Measurements from ENCODE around the gene PPTC7.
"Not testable (repeated sequence)": the region's sequence is repeated elsewhere in the genome, so short reads cannot be mapped to it uniquely, and the experiment has no call there.

PPTC7 gene

DNA sequence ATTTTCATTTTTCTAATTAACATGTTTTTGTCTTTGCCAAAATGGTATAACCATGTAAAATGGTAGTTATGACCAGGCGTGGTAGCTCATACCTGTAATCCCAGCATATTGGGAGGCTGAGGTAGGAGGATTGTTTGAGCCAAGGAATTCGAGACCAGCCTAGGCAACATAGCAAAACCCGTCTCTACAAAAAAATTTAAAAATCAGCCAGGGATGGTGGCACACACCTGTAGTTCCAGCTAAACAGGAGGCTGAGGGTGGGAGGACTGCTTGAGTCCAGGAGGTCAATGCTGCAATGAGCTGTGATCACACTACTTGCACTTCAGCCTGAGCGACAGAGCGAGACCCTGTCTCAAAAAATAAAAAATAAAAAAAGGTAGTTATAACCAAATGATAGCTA lies 23.1 kb downstream of the PPTC7 start:
- no peak for DNase-seq

DNA sequence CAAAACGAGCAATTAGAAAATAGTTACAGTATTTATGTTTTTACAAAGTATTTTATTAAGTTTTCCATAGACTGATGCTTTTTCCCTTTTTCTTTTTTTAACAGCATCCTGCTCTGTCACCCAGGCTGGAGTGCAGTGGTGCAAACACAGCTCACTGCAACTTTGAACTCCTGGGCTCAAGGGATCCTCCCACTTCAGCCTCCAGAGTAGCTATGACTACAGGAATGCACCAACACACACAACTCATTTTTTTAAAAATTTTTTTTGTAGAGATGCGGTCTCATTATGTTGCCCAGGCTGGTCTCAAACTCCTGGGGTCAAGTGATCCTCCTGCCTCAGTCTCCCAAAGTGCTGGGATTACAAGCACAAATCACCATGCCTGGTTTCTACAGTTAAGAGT lies 24.2 kb downstream of the PPTC7 start:
- DNase-seq, result not testable (repeated sequence)

DNA sequence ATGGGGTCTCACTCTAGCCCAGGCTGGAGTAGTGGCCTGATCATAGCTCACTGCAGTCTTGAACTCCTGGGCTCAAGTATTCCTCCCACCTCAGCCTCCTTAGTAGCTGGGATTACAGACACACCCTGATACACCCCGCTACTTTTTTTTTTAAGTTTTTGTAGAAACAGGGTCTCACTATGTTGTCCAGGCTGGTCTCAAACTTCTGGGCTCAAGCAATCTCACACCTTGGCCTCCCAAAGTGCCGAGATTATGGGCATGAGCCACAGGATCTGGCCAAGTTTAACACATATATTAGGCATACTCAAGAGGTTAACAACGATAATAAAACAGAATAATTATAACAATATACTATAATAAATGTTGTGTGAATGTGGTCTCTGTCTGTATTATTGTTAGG lies 25.8 kb downstream of the PPTC7 start:
- DNase-seq, result no peak

DNA sequence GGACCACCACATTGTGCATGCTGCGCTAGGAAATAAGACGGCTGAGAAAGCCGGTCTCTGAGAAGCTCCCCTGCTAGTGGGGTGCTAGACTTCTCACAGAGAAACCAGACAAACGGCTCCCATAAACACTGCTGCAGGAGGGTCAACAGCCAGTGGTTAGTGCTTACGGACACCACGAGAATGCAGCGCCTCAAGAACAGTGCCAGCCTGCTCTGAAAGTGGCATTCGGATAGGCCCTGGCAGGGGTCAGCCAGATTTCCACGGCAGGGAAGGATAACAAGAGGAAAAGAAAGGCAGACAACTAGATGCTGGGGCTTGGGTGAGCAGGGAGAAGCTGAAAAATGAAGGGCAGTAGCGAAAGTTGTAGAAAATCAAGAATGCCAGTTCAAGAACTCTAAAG lies 26.4 kb downstream of the PPTC7 start:
- DNase-seq, result no peak

DNA sequence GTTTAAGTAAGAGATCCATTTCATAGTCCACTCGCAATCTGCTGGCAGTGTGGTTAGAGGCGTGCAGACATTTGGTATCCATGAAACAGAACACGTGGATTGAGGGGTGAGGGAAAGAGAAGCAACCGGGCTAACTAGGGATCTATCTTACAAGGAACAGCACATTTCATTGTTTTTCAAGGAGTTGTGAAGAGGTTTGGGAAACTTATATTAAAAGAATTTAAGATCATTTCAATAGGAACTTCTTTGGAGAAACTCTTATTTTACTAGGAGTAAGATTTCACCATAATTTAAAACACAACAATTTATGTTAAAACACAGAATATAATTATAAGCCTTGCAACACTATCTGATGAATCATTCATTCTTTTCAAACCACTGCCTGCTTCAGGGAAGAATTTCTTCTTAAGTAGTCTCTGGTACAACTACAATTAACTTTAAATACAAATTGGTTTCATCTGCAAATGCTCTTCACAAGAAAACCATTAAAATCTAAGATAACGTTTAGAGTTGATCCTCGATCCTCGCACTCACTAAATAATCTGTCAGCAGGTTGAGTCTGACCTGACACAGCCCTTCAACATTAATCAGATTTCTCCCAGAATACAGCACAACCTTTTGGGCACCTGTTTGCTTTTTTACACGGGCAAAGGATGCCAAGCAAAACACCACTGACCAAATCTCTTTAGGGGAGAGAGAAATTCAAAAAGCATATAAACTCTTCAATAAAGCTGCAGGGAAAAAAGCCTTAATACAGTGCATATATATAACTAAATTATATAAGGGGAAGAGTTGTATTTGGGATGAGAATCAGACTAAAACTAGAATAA lies 27.3 kb downstream of the PPTC7 start:
- DNase-seq, result no peak

DNA sequence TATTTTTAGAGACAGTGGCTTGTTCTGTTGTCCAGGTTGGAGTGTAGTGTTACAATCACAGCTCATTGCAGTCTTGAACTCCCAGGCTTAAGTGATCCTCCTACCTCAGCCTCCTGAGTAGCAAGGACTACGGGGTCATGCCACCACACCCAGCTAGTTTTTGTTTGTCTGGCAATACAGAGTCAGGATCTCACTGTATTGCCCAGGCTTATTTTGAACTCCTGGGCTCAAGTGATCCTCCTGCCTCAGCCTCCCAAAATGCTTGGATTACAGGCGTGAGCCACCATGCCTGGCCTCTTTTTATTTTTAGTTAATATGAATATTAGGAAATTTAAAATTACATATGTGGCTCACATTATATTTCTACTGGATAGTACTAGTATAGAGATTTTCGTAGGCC lies 28.9 kb downstream of the PPTC7 start:
- DNase-seq, result no peak

DNA sequence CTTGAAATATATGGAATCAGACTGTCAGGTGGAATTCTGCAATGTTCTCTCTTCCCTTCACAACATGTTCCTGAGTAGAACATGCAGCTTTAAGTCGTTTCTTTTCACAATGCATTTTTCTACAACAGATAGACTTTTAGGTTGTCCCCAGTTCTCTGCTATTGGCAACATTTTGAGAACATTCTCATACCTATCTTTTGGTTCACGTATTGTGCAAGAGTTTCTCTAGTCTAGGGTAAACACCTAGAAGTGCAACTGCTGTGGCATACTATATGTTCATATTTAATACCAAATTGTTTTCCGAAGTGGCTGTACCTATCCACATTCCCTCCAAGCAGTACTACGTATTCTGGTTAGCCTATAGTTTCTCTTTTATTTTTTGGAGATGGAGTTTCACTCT lies 32.1 kb downstream of the PPTC7 start:
- no peak for DNase-seq

DNA sequence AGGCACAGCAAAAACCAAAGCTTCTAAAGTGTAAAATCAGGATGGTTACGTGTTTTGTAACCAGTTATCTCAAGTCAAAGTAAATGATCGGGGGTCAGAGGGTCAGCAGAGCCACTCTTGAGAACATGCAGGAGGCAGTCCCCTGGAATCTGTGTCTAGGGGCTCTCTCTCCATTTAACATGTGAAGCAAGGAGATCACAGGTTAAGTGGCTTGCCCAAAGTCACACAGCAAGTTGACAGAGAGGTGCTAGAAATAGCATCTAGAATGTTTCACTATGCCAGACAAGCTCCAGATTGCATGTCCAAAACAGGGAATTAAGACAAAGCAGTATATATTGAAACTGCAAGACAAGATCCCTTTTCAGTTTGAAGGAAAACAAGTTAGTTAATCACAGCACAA lies 33.4 kb downstream of the PPTC7 start:
- DNase-seq, result no peak

DNA sequence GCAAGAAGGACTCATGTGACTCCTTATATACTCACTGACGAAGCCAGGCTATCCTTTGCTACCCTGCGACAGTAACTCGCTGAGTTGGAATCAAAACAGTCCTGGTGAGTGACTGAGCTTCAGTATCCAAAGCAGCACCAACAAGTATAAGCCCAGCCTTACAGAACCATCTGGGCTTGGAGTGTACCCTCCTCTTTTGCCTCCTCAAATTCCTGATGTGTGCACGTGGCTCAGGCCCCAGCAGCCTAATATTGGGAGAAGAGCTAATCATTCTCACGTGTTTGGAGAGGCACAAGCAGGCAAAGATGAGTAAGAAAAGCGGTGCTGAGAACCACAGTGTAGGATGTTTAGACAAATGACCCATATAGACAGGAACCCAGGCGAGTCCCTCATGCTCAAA lies 34.4 kb downstream of the PPTC7 start:
- DNase-seq, result no peak

DNA sequence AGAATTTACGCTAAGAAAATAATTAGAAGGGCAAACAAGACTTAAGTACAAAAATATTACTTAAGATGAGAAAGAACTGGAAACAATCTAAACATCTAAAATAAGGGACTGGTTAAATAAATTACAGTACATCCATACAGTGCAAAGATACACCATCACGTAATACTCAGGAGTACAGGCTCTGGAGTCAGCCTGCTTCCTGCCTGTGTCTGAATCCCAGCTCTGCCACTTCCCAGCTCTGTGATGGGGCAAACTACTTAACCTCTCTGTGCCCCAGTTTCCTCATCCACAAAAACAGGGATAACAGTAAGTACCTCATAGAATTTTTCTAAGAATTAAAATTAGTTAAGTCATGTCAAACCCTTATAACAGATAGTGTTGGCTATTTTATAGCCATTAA lies 36.0 kb downstream of the PPTC7 start:
- DNase-seq, result no peak

DNA sequence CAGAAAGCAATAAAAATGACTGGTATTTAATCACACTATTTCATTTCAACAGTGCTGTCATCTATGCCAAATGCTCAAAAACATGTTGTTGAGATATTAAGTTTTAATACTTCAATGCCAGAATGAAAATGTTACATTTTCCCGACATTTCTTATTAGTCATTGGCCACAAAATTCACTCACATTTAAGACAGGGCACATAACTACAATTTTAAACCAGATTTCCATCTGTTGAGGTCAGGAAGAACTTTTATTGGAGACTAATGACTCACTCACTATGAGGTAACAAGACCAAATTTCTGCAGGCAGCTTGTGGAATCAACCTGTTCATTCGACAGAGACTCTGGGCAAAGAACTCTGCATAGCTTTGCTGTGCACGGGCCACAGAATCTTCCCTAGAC lies 36.8 kb downstream of the PPTC7 start:
- DNase-seq, result no peak

DNA sequence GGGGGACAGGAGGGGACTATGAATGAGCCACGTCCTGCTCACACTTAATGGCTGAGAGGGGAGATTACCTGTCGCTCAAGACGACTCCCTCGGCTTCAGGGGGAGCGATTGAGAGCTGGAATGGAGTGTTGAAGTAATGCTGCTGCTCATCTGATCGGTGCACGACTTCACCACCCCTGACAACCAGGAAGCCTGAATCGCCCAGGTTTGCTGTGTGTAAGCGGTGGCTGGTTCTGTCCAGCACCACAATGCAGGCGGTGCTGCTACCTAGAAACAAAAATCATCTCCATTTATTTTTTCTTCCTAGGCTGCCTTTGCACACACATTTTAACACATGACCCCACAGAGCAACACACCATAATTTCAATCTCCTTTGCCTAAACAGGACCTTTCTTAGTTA lies 37.3 kb downstream of the PPTC7 start:
- DNase-seq, result no peak

DNA sequence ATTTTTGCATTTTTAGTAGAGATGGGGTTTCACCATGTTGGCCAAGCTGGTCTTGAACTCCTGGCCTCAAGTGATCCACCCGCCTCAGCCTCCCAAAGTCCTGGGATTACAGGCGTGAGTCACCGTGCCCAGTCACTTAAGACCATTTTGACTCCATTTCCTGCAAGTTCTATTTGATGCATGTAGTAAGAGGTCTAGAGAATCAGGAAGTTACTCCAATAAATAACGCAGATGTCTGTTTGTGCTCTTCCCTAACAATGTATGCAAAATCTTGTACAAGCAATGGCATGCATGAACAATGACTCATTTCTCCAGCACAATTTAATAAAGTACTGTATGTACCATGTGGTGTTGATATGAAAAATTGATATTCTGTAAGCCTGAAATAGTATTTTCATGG lies 37.9 kb downstream of the PPTC7 start:
- not testable (repeated sequence) for DNase-seq

DNA sequence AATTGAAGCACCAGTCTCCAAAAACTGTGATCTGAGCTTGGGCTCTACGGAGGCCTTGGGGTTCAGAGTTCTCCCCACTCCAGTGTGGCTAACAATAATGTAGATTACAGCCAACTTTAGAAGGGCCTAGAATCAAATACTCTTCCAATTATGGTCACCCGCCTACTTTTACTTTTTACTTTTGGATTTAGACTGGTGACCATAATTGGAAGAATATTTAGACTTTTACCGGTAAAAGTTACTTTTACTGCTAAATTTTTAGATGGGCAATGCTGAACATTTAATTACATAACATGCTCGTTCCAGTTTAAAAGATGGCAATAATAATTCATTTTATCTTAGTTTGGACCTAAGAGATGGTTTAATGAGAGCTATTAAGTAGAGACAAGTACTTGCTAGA lies 39.2 kb downstream of the PPTC7 start:
- no peak for DNase-seq

DNA sequence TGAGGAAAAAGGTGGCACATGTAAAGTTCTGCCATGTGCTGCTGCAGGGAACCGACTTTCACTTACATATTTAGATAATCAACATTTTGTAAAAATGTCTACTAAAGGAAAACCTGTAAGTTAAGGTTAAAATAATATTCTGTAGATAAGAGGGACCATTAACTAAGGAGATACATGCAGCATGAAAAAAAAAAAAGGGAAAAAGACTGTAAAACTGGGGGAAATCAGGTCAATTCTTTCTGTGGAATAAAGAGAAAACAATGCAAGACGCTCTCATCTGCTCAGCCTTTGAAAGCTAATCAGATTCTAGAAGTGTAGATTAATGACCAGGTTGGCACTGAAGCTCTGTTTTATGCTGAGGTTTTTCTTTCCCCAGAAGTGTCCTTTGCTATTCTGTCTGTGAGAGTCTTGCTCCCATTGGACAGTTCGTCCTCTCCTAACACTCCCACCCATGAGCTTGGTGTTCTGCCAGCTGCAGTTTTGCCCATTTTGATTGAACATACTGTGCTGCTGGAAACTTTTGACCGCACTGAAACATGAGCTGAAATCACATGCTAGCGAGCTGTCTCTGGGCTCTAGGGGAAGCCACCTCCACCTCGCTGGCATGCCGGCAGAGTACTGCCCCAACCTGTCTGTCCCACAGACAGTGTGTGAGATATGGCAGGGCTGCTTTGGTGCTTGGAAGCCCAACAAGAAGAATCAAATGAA lies 39.7 kb downstream of the PPTC7 start:
- DNase-seq, result no peak

DNA sequence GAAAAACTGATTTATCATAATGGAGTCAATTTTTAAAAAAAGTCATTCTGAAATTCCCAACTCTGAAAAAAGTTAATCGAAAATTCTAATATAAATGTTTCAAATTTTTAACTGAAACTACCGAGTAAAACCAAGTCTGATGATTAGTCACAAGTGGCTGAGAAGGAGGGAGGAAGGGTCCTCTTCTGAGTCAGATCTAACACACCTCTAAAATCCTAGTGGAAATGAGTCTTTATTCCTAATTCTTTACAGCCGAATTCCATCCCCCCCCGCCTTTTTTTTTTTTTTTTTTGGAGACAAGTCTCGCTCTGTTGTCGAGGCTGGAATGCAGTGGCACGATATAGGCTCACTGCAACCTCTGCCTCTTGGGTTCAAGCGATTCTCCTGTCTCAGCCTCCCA lies 43.1 kb downstream of the PPTC7 start:
- DNase-seq, result no peak

DNA sequence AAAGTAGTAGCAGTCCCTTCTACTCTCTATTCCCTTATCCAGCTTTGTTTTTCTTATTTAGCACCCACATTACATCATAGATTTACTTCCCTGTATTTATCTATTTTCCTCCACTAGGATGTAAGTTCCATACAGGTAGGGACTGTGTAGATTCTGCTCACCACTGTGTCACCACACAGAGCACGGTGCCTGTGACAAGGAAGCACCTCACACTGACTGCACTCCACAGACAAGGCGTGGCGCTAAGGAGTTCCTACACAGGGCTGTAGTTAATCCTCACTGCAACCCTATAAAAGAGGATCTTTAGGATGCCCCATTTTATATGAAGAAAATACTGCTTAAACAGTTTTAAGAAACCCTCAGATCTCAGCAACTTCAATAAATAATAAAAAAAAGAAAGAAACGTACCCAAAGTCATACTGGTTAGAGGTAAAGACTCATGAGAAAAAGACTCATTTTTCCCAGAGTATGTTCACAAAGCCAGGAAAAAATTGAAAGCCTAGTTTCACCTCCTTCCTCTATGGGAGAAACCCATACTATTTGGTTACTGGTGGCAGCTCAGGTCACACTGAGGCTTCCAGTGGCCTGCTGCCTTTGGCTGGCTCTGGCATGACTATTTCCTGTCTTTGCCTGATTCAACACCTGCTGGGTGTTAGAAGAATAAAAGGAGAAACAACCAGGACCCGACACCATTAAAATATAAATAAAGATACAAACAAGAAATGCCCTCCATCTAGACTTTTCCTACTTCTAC lies 44.1 kb downstream of the PPTC7 start:
- DNase-seq, result no peak

DNA sequence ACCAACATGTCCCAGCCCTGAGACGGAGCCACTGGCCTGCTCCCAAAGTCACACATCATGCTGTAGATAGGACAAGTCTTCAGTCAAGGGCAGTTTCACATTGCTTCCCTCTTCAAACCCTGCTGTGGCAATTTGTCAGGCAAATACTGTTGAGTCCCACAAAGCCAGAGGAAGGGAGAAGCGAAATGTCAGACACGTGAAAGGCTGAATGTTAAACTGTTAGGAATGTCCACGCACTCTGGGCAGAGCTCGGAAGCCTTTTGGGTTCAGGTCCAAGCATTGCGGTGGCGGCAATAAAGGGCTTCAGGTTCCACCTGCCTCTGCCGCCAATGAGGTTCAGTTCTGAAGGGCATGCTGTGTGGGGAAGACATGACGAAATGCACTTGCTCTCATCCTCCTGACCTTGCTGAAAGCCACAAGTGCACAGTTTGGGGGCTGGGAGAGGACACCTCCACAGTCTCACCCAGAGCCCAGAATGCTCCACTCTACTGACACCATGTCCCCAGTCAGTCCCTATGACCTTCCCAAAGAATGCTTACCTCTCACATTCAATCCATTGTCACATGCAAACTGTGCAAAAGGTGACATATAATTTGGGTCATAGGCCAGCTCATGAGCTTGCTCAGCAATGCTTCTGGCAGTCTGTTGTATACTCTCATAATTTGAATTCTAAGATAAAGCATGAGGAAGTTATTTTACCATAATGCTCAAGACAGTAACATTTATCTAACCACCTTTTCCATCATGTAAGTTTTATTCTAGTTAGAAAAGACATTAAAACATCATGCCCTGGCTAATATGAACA lies 45.3 kb downstream of the PPTC7 start:
- no peak for DNase-seq

DNA sequence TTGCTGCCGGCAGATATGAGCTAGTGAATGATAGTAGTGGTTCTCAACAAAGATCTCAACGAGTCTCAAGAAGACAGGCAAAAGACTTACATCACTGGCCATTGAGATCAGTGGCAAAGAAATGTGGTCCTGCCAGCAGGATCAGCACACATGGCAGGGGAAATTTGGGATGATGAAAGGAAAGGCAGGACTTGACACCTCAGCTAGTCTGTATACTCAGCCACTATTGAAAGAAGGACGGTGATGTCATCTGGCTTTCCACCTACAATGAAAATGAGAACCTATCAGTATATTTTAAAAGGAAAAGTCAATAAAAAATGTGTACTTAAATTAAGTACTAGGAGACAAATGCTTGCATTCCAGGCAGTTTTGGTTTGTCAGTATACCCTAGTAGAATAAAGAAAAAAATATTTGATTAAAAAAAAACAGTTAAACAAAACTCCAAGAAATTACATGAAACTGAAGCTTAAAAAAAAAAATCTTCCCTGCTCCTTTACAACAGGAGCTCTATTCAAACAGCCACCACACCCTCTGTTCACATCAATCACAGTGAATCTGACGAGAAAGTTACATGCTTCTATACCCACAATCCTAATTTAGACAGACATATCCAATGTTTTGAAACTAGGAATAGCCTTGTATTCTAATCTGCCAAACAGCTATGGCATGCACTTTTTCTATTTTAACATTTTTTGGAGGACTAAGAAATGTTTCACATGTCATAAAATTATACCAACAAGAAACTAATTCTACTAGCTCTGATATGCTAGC lies 46.1 kb downstream of the PPTC7 start:
- DNase-seq, result no peak

DNA sequence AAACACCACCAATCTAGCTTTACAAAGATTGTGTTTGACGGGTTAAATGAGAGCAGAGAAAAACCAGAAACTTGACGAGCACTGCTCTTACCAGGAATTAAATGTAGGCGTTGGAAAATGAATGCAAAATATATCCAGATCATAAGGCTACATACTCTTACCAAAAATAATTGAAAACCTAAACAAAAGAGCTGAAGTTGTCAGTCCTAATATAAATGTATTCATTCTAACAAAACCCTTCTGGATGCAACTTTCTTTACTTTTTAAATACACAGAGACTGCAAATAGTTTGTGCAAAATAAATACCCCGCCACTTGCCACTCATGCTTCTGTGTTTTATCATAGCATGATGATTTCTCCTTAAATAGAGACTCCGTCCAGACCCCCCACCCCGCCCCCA lies 48.3 kb downstream of the PPTC7 start:
- DNase-seq, result no peak

DNA sequence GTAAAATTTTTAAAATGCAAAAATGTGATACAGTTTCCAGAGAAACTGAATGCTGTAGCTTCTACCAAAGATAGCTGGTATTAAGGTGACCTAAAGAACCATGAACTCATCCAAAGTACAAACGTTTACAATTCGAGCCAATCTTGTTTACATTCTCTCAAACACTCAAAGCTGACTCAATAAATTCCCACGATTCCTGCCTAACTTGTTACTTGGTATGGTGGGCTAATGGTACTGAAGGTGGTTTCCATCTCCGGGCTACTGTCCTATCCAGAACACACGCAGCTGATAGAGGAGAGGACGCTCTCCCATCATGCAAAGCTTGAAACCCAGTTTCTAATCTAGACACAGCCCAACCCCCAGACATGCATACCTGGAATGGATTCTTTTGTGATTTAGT lies 49.5 kb downstream of the PPTC7 start:
- DNase-seq, result no peak

DNA sequence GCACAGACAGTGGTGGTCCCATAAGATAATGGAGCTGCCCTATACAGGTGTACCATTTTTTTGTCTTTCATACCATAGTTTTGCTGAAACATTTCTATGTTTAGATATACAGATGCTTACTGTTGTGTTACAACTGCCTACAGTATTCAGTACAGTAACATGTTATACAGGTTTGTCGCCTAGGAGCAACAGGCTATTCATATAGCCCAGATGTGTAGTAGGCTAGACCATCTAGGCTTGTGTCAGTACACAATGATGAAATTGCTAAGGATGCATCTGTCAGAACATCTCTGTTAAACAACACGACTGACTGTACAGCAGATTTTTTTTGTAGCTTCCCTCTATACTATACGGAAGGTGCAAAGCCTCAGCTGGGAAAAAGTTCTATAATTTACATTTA lies 50.5 kb downstream of the PPTC7 start:
- no peak for DNase-seq
